GM21576 (cell line): ENCODE data around the gene DGKQ.
A peak's percentile ranks its signal among the peaks of the same experiment; 100 is the strongest.
"Not testable (repeated sequence)": the region's sequence is repeated elsewhere in the genome, so short reads cannot be mapped to it uniquely, and the experiment has no call there.

Experiments
- ATAC-seq: cut with Tn5 transposase; IDR thresholded peaks from one replicate; pipeline ENCODE4 v1.9.1; 2021; ENCODE audit warnings: mild to moderate bottlenecking, moderate library complexity; ENCODE audit not compliant: unreplicated experiment

The DGKQ gene

GRCh38 chr4:982291-982690 is 8.9 kb upstream of the DGKQ start:
- ATAC-seq = no peak

- no peak for ATAC-seq
These were observed 5.8 kb upstream of the DGKQ start for GRCh38 chr4:978957-979701.

GRCh38 chr4:976016-976415 is 2.6 kb upstream of the DGKQ start:
- not testable (repeated sequence) for ATAC-seq

GRCh38 chr4:974668-975067 is 1.3 kb upstream of the DGKQ start:
- ATAC-seq = no peak

- peak; percentile 42 for ATAC-seq
These were observed 531 bp downstream of the DGKQ start for GRCh38 chr4:972651-973424.

- ATAC-seq = no peak
These were observed 1.5 kb downstream of the DGKQ start for GRCh38 chr4:971666-972500.

GRCh38 chr4:970854-971520 is 2.4 kb downstream of the DGKQ start:
- ATAC-seq = no peak

- no peak for ATAC-seq
These were observed 3.2 kb downstream of the DGKQ start for GRCh38 chr4:970046-970745.

- no peak for ATAC-seq
These were observed 4.6 kb downstream of the DGKQ start for GRCh38 chr4:968621-969394.

GRCh38 chr4:968221-968620 is 5.1 kb downstream of the DGKQ start:
- ATAC-seq = no peak

- no peak for ATAC-seq
These were observed 6.0 kb downstream of the DGKQ start for GRCh38 chr4:967113-968104.

- no peak for ATAC-seq
These were observed 6.9 kb downstream of the DGKQ start for GRCh38 chr4:966266-967112.

GRCh38 chr4:965766-966134 is 7.6 kb downstream of the DGKQ start:
- no peak for ATAC-seq

- ATAC-seq = no peak
These were observed 8.2 kb downstream of the DGKQ start for GRCh38 chr4:965048-965765.

GRCh38 chr4:964346-965025 is 8.9 kb downstream of the DGKQ start:
- no peak for ATAC-seq
